Keratinocyte (primary cell): ENCODE data around the gene POLR2A.

Experiments
- CTCF ChIP-seq, 3 experiments: IDR thresholded peaks in 1 of 3; conservative IDR thresholded peaks in 1 of 3; optimal IDR thresholded peaks in 1 of 3; 2 replicates in 2 of 3; 3 replicates in 1 of 3; pipeline versions ENCODE3 to v1.5.1; 2011; ENCODE audit warnings: low read length in 3 of 3, mild to moderate bottlenecking in 3 of 3, moderate library complexity in 2 of 3, control low read depth in 1 of 3, inconsistent platforms in 1 of 3; ENCODE audit not compliant: insufficient read depth in 2 of 3; ENCODE audit errors: extremely low read depth in 1 of 3
- EZH2 ChIP-seq: IDR thresholded peaks from one replicate; pipeline ENCODE4 v1.6.1; 2012; ENCODE audit warnings: inconsistent platforms, mild to moderate bottlenecking, low read length, moderate library complexity

DNA sequence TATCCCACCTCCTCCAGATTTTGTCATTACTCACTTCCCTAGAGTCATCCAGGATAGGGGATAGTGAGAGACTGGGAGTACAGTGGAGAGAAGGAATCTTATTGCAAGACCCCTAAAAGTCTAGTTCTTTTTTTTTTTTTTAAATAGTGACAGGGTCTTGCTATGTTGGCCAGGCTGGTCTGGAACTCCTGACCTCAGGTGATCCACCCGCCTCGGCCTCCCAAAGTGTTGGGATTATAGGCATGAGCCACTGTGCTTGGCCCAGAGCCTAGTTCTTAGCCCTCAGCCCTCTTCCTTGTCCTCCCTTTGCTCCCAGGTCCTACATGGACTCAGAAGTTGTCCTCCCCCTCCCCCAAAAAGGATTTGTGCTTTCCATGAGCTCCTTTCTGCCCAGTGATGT, 42.0 kb upstream of the POLR2A start:
- TF ChIP-seq CTCF (optimal IDR thresholded peaks at IDR 0.05 in 1 of 3, IDR thresholded peaks at IDR 0.05 in 1 of 3, conservative IDR thresholded peaks at IDR 0.05 in 1 of 3; ENCODE audit: extremely low read depth in 1 of 3, insufficient read depth in 2 of 3, low read length in 3 of 3), result no peak
- no peak for TF ChIP-seq EZH2
